Measurements from ENCODE around the gene CENPT.
"Not testable (repeated sequence)": the region's sequence is repeated elsewhere in the genome, so short reads cannot be mapped to it uniquely, and the experiment has no call there.

Gene CENPT

DNA sequence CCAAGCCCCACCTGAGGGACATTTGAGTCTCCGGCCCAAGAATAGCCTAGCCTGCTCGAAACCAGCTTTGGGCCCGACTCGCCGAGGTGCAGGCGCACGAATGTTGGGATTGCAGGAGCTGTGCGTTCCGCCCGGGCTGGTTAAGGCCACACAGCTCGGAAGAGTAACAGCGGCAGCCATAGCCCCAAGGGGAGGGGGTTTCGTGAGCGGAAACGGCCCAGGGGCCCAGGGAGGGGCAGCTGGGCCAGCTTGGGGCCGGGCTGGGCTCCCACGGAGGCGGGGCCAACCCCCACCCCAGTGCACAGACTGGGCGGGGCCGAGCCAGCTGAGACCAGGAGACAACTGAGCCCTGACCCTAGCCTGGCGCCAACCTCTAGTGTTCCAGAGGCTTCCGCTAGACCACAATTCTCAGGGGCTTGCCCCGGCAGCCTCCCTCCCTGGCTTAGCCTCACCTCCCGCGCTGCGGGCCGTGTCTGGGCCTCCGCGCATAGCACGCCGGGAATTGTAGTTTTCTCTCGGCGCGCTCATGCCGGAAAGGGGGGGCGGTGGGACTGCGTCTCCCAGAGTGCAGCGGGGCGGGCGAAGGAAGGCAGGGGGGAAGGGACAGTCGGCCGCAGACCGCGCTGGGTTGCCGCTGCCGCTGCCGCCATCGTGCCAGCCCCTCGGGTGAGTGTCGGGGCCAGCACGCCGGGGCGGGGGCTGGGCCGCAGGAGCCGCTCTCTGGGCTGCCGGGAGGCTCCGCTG, 1.0 kb downstream of the CENPT start, which contains the start of gene NUTF2:
NUTF2 (plus strand) TSS at position 614 of the 744 bp plus-strand sequence. CDS start 18,198 bp downstream, outside the sequence.
- DNase-seq (ENCODE audit: low read depth), result peak; percentile 91

DNA sequence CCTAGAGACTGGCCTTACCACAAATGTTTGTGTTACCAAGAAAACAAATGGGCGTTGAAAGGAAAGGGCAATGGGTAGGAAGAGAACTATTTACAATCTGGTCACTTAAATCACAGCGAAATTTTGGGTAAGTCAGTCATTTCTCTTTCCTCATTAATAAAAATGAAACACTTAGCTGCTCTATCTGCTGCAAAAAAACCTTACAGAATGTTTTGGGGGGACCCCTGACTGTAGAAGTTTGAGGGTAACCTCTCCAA, 1.5 kb downstream of the CENPT start:
- no peak for DNase-seq (ENCODE audit: low read depth)

DNA sequence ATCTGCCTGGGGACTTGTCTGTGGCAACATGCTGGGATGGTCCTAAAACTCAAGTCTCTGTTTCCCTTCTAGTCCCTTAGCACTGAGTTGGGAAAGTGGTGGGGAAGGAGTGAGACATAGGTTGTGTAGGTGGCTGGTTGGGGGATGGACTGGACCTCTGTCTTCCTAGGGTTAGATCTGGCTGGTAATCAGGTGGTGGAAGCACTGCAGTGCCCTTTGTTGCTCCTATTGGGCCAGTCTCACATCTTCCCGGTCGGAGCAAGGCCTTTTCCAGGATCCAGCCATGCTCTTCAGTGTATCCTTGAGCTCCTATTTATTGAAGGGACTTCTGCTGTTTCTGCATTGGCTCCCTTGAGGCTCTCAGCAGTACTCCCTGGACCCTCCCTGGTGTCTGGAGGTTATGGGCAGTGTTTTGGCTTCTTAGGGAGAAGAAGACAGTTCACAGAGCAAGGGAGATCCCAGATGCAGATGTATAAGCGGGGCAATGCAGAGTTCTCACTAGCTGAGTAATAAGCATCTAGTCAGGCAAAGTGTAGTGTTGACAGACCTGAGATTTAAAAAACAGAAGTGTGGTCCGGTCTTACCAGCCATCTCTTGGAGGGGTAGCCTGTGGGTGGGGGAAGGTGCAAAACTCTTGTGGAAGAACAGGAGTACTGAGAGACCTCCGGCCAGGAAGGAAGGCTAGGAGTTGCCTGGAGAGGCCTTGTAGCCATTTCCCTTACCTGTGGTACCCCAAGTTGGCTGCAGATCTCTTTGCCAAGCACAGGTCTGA, 2.0 kb downstream of the CENPT start:
- no peak for DNase-seq (ENCODE audit: low read depth)

DNA sequence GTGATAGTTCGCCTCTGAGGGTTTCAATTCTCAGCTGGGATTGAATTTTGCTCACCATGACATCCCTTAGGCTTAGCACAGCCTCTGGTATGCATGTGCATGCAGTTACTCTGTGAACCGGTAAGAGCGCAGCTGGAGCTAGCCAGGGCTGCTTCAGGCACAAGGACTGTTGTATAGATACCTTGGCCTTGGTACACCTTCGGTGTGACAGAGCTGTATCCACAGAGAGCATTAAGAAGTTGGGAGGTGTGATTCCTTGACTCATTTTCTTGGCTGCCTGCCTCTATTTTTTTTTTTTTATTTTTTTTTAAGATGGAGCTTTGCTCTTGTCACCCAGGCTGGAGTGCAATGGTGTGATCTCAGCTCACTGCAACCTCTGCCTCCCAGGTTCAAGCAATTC, 3.0 kb downstream of the CENPT start:
- DNase-seq (ENCODE audit: low read depth), result no peak

DNA sequence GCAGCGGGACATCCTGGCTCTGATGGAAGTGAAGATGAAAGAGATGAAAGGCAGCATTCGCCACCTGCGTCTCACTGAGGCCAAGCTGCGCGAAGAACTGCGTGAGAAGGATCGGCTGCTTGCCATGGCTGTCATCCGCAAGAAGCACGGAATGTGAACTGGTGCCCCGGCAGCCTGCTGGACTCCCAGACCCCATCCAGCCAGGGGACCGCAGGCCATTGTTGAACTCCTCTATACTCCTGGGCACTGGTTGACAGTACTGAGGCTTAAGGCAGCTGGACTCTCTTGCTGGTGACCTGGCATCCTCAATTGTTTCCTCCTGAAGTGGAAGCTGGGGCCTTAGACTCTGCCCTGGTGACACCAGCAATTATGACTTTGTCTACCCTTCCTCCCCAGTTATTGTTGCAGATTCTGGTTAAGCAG, 4.1 kb downstream of the CENPT start:
- DNase-seq (ENCODE audit: low read depth), result no peak

DNA sequence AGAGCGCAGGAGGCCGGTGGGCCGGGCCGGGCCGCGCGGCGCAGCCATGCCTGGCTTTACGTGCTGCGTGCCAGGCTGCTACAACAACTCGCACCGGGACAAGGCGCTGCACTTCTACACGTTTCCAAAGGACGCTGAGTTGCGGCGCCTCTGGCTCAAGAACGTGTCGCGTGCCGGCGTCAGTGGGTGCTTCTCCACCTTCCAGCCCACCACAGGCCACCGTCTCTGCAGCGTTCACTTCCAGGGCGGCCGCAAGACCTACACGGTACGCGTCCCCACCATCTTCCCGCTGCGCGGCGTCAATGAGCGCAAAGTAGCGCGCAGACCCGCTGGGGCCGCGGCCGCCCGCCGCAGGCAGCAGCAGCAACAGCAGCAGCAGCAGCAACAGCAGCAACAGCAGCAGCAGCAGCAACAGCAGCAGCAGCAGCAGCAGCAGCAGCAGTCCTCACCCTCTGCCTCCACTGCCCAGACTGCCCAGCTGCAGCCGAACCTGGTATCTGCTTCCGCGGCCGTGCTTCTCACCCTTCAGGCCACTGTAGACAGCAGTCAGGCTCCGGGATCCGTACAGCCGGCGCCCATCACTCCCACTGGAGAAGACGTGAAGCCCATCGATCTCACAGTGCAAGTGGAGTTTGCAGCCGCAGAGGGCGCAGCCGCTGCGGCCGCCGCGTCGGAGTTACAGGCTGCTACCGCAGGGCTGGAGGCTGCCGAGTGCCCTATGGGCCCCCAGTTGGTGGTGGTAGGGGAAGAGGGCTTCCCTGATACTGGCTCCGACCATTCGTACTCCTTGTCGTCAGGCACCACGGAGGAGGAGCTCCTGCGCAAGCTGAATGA, 4.8 kb downstream of the CENPT start:
- peak; percentile 33 for DNase-seq (ENCODE audit: low read depth)

DNA sequence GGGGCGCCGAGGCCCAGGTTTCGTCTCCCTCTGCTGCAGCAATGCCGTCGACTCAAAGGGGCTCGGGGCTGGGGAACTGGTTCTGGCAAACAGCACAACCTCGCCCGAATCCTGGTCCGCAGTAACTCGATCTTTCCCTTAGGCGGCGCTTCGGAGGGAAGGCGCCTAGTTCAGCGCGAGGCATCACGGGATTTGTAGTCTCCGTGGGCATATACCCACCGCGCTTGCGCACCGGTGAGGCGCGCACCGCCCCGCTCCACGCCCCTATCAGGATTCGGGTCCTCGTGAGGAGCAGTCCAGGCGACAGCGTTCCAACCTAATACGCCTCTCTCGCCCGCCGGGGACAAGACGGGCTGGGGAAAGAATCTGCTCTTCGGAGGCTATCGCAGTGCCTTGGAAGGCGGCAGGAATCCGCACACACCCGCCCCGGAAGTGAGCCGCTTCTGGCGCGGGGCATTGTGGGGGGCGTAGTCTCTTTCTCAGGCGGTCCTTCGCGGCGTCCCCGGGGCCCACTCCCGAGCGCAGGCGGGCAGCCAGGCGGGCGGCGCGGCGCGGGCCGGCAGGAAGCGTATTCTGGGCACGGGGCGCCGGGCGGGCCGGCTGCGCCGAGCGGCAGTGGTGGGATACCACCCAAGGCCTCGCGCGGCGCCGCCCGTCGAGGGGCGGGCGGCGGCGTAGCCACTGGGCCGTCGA, 5.5 kb downstream of the CENPT start, which contains the start of gene THAP11:
THAP11 (plus strand) TSS at position 505 of the 693 bp plus-strand sequence. CDS start 235 bp downstream, outside the sequence.
- peak; percentile 89 for DNase-seq (ENCODE audit: low read depth)

DNA sequence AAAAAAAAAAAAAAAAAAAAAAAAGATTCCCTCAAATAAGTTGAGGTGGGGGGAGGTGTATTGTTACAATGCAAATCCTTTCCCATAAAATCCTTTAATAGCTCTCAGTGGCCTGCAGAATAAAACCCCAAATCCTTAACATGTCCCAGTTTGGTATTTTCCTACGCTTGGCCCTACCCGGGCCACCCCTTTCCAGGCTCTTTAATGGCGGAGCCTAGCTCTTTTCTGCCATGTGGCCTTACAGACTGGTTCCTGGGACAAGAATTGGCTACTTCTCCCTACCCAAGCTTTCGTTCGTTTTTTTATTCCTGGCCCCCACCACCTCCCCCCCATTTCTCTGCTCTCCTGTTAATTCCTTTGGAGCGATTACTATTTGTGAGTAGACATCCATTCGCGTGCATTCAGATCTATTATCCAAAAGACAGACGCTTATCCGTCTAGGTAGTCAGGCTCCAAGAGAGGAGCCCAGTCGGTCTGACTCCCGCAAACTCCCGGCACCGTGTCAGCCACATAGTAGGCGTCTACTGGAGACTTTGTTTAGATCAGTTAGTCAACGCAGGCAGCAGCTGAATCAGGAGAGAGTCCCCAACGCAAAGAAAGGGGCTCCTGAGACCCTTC, 6.2 kb downstream of the CENPT start:
- DNase-seq (ENCODE audit: low read depth), result no peak

DNA sequence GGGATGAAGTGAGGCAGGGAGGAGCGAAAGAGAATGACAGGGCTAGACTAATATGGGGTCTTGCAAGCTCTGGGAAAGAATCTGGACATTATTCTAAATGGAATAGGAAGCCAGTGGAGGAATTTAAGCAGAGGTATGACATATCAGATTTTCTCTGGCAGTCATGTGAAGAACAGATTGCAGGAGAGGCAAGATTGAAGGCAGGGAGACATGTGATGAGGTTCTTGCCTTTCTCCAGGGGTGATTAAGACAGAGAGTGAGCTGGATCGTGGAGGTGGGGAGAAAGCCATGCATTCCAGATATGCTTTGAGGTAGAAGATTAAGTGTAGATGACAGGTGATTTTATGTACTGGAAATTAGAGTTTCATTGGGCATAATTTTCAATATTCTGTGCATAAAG, 9.7 kb downstream of the CENPT start:
- no peak for DNase-seq (ENCODE audit: low read depth)

DNA sequence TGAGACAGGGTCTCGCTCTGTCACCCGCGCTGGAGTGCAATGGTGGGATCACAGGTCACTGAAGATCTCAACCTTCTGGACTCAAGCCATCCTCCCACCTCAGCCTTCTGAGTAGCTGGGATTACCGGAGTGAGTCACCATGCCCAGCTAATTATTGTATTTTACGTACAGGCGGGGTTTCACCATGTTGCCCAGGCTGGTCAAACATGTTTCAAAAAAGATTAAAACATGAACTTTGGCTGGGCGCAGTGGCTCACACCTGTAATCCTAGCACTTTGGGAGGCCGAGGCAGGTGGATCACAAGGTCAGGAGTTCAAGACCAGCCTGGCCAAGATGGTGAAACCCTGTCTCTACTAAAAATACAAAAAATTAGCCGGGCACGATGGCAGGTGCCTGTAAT, 10.3 kb downstream of the CENPT start:
- not testable (repeated sequence) for DNase-seq (ENCODE audit: low read depth)

DNA sequence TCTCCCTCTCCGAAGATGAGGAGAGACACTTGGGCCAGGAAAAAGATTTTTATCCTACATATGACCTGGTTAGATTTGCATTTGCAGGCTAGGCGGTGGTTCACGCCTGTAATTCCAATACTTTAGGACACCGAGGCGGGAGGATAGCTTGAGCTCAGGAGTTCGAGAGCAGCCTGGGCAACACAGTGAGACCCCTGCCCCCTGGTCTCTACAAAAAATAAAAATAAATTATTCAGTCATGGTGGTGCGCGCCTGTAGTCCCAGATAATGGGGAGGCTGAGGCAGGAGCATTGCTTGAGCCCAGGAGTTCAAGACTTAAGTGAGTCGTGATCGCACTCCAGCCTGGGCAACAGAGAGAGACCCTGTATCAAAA, 13.3 kb downstream of the CENPT start:
- DNase-seq (ENCODE audit: low read depth), result no peak

DNA sequence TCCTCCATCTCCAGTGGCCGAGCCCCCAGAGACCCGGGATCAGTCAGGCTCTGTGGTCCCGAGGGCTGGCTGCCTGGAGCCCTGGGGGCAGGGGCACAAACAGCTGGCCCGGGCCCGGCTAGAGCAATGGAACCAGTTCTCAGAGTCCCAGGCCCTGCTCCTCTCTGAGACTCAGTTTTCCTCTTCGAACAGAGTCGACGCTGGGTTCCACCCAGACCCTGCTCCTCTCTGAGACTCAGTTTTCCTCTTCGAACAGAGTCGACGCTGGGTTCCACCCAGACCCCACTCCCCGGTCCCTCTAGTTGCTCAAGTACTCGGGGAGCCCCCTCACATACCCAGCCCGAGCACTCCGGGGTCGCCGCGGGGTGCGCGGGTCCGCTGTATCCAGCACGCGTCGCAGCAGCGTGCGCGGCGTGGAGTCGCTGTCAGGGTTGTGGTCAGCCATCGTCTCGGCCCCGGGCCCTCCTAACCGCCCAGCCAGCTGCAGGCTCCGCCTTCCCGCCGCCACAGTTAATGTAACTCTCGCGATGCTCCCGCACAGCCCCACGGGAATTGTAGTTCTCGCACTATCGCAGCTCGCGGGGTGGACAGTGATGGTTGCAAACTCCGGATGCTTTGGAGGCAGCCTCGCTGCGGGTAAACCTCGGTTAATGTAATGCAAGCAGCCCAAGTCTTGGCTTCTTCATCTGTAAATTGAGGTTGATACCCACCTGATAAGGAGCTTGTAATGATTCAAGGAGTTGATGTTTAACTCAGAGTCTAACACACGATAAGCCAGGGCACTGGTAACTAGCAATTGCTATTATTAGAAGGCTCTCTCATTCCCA, 13.9 kb downstream of the CENPT start:
- DNase-seq (ENCODE audit: low read depth), result peak; percentile 88

DNA sequence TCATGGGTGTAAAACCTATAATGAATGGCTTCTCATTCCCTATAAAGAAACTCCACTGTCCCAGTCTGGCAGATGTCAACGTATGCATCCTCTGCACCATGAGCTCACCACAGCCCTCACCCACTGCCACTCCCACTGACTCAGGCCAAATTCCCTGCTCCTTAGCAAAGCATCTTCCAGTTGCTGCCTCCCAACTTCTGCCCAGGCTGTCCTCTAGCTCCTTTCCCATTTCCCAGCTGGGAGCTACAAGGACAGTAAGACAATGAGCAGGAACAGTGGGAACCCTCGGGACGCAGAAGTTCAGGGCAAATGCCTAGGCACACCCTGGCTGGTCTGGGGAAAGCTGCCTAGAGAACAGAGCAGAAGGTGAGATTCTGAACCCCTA, 14.5 kb downstream of the CENPT start:
- no peak for DNase-seq (ENCODE audit: low read depth)

DNA sequence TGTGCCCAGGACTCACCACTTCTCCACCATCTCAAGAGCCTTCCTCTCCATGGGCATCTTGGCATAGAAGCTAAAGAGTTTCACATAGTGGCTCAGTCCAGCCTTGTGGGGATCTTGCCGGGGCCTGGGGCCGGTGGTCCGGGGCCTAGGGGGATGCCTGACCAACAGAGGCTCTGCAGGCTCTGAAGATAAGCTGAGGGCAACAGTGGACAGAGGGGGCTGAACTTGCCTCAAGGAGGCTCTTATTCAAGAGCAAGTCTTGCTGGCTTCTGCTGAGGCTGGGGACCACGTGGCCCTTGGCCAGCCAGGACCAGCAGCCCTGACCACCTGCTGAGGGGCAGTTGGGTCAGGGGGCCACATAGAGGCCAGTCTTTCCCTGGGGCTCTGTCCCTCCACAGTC, 18.8 kb downstream of the CENPT start:
- DNase-seq (ENCODE audit: low read depth), result no peak

DNA sequence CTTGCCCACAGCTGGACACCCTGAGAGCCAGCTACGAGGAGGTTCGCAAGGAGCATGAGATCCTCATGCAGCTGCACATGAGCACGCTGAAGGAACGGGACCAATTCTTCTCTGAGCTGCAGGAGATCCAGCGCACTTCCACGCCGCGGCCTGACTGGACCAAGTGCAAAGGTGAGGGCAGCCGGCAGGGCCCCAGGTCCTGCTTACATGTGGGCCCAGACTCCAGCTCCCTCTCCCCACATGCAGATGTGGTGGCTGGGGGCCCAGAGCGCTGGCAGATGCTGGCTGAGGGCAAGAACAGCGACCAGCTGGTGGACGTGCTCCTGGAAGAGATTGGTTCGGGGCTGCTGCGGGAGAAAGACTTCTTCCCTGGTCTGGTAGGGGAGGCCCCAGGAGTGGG, 21.6 kb downstream of the CENPT start:
- no peak for DNase-seq (ENCODE audit: low read depth)

DNA sequence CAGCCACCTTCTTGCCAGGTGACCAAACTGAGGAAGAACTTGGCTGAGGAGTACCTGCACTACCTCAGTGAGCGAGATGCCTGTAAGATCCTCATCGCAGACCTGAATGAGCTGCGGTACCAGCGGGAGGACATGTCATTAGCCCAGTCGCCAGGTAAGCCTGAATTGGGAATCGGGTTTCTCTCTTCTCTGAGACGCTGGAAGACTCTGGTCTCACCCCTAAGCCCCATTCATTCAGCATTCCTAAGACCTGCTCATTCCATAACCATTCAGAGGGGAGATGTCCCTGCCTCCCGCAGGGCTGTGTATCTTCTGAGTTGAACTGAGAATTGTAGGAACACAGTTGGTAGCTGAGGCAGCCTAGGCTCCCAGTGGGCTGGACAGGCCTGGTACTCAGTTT, 22.4 kb downstream of the CENPT start:
- DNase-seq (ENCODE audit: low read depth), result no peak

DNA sequence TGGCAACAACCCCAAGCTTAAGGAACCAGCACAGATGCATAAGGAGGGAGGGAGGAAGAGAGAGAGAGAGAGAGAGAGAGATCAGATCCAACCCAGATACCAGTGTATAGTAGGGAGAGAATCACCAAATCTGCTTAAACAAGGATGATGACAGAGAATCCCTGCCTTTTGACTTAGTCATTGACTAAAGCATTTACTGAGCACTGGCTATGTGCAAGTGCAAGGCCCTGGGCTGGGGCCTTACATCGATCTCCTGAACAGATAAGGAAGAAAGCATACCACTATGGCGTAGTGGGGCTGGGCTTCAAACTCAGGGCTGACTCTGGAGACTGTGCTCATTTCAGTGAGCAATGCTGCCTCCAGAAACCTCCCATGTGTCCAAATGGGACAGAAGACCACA, 25.0 kb downstream of the CENPT start:
- DNase-seq (ENCODE audit: low read depth), result no peak

DNA sequence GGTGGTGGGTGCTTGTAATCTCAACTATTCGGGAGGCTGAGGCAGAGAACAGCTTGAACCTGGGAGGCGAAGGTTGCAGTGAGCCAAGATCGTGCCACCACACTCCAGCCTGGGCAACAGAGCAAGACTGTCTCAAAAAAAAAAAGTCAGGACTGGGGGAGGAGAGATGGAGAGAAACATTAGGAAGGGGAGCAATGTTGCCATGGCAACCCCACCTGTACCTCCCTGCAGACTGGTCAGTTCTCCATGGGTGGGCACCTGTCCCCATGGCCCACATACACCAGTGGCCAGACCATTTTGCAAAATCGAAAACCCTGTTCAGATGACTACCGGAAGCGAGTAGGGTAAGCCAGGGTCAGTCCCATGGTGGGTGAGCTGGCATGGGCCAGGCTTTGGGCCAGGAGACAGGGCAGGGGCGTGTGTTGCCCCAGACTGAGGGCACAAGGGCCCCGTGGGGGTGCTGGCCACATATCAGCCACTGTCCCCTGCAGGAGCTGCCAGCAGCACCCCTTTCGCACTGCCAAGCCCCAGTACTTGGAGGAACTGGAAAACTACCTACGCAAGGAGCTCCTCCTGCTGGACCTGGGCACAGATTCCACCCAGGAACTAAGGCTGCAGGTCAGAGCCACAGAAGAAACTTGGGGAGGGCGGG, 26.8 kb downstream of the CENPT start:
- no peak for DNase-seq (ENCODE audit: low read depth)

DNA sequence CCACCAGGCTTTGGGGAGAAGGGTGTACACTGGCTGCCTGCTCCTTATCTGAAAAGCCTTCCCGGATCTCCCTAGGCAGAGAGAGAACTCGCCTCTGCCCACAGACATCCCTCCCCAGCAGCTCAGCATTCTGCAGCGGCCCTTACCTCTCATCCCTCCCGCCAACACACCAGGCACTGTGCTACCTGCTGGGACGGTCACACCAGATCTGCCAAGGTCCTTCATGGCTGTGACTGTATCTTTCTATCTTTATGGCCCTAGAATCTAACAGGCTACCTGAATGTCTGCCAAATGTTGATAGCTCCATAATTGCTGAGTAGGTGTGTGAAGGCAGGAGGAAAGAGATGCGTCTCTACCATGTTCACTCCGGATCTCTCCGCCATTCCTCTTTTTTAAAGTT, 32.9 kb downstream of the CENPT start:
- no peak for DNase-seq (ENCODE audit: low read depth)

DNA sequence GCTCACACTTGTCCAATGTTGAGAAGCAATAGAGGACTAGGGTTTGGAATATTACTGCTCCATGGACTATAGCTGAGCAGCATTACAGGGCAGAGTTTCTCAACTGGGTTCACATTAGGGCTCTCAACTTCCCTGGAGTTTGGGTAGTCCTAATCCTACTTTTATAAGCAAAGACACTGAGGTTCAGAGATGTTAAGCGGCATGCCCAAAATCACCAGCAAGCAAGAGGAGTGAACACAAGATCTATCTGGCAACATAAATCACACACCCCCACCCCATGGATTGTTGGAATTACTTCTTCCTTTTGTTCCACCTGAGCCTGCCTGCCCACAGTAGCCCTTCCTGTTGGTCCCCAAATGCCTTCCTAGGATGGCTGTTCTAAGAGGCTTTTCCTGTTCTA, 35.6 kb downstream of the CENPT start:
- no peak for DNase-seq (ENCODE audit: low read depth)

Data from stimulated activated CD8-positive, alpha-beta memory T cell treated with anti-CD3 and anti-CD28 coated beads, Interleukin-4, amount 100 ng/mL, for 24 hours (primary cell).